ENCODE results near the gene ADI1. TPM values are rescaled to one million over a fixed set of nuclear protein-coding genes. Genes with fewer than 3 reads are reported as not detected.
A peak's percentile ranks its signal among the peaks of the same experiment; 100 is the strongest.

Gene ADI1
- total RNA-seq, 2 donors from 2014 or later, result 130 to 184 TPM

DNA sequence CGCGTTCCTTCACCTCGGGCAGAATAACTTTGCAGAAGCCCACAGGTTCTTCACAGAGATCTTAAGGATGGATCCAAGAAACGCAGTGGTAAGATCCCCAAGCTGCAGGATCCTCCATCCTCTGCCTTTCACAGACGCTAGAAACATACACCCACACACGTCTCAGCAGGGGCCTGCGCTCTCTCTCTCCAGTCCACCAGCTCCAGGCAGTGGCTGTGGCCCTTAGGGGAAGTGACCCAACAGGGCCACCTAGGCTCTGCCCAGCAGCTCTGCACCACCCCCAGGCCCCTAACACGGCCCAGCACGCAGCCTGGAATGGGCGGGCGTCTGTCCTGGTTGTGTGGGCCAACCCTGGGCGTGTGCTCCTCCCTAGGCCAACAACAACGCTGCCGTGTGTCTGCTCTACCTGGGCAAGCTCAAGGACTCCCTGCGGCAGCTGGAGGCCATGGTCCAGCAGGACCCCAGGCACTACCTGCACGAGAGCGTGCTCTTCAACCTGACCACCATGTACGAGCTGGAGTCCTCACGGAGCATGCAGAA lies 40.4 kb downstream of the ADI1 start:
- TF ChIP-seq, protein P1, sequence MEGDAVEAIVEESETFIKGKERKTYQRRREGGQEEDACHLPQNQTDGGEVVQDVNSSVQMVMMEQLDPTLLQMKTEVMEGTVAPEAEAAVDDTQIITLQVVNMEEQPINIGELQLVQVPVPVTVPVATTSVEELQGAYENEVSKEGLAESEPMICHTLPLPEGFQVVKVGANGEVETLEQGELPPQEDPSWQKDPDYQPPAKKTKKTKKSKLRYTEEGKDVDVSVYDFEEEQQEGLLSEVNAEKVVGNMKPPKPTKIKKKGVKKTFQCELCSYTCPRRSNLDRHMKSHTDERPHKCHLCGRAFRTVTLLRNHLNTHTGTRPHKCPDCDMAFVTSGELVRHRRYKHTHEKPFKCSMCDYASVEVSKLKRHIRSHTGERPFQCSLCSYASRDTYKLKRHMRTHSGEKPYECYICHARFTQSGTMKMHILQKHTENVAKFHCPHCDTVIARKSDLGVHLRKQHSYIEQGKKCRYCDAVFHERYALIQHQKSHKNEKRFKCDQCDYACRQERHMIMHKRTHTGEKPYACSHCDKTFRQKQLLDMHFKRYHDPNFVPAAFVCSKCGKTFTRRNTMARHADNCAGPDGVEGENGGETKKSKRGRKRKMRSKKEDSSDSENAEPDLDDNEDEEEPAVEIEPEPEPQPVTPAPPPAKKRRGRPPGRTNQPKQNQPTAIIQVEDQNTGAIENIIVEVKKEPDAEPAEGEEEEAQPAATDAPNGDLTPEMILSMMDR (IDR thresholded peaks at IDR 0.05), result no peak
- peaks cover 0 to 9% of the 10 kb centered on the region in 2 donors for H3K4me1 ChIP-seq
- peaks cover 31% of the 10 kb centered on the region for H3K36me3 ChIP-seq
- H3K27me3 ChIP-seq, result no peaks in the 10 kb centered on the region
- no peak for DNase-seq (ENCODE audit: low spot score)
- no peaks in the 10 kb centered on the region for H3K9me3 ChIP-seq
- no peak overlapping the region for H3K4me3 ChIP-seq
- H3K27ac ChIP-seq, result no peak overlapping the region

DNA sequence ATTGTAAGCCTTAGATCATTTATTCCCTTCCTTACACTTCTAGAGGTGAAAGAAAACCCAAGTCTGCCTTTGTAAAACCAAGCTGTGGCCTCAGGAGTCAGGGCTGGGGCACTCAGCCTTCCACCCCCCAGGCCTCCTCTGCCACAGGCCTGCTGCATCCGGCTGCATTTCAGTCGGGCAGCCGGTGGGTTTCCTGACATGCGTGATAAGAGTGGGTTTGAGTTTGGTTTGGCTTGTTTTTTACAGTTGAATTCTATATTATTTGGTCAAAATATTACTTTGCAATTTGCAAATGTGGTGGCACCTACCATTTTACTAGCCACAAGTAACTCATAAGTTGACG lies 42.4 kb downstream of the ADI1 start:
- DNase-seq (ENCODE audit: low spot score), result no peak
- TF ChIP-seq, protein P1 (IDR thresholded peaks at IDR 0.05), result no peak
- H3K4me1 ChIP-seq, result peaks cover 0 to 20% of the 10 kb centered on the region in 2 donors
- H3K27ac ChIP-seq, result peak overlapping the region; percentile 47 to 90
- H3K27me3 ChIP-seq, result no peaks in the 10 kb centered on the region
- no peaks in the 10 kb centered on the region for H3K9me3 ChIP-seq
- H3K4me3 ChIP-seq, result no peak overlapping the region
- H3K36me3 ChIP-seq, result peaks cover 39% of the 10 kb centered on the region

DNA sequence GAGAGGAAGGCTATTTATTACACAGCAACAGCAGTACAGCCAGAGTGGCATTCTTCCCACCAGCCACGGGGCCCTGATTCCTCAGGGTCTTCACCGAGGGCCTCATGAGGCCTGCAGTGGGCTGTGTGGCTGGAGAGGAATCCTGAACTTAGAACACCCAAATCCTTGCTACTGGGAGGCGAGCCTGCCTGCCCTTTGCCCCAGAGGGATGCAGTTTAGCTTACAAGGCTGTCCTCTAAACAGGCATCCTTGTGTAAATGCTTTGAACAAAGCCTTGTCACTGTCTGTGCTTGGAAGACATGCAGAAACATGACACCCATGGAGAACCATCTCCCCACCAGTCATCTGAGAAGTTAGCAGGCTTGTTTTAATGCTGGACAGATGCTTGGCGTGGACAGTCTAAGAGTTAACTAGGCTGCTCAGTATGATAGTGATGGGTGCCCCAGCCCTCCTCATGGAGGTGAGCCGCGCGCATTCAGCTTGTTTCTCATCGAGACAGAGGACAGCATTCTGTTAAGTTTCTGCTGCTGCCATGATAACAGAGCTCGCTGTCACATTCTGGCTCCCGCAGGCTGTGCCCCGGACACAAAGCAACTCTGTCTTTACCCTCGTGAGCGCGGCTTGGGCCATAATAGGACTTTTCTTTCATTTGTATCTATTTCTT lies 42.9 kb downstream of the ADI1 start:
- peaks cover 39% of the 10 kb centered on the region for H3K36me3 ChIP-seq

DNA sequence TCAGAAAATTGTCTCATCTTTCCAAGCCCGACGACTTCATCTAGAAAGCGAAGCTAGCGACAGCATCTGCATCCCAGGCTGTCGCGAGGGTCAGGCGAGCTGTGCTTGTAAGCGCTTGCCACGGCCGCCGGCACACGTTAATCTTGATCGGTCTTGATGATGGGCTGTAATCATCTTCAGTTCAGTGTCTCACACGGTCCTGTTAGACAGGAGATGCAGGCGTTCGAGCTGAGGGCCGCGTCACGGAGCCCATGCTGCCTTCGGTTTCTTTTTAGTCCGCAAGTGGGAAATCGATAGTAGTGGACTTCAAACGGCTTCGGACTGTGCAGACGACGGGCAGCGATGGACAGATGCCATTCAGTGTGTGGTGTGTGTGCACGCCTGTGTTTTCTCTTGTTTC lies 43.6 kb downstream of the ADI1 start:
- H3K27ac ChIP-seq, result peak overlapping the region; percentile 47 to 90
- no peak for DNase-seq (ENCODE audit: low spot score)
- peaks cover 0 to 32% of the 10 kb centered on the region in 2 donors for H3K4me1 ChIP-seq
- no peak overlapping the region for H3K4me3 ChIP-seq
- H3K27me3 ChIP-seq, result no peaks in the 10 kb centered on the region
- peaks cover 39% of the 10 kb centered on the region for H3K36me3 ChIP-seq
- no peaks in the 10 kb centered on the region for H3K9me3 ChIP-seq
- TF ChIP-seq, protein P1 (IDR thresholded peaks at IDR 0.05), result no peak

More for the DNA sequence above, 42.9 kb downstream of the ADI1 start:
- Histone ChIP-seq H3K27me3 (no peaks in the 10 kb centered on the region), H3K27ac (peak overlapping the region; percentile 47 to 90), H3K4me3 (no peak overlapping the region), H3K4me1 (peaks cover 0 to 25% of the 10 kb centered on the region in 2 donors), H3K9me3 (no peaks in the 10 kb centered on the region)
- TF ChIP-seq, protein P1 (IDR thresholded peaks at IDR 0.05), result no peak
- no peak for DNase-seq (ENCODE audit: low spot score)

DNA sequence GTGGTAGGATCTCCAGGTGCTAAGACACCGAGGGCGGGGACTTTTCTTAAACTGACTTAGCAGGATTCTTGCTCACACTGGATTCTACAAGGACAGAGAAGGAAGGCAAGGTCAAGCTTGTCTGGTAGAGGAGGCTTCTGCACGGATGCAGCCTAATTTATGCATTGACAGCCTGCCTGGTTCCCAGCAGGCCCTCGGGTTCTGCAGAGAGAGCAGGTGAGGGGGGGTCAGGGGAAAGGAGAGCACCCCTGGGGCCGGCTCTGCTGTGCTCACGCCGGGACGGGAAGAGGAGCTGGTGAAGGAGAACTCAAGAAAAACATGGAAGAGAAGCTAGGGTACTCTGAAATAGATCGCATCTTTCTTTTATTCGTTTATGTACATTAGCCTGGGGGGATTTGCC lies 46.4 kb downstream of the ADI1 start:
- peaks cover 28% of the 10 kb centered on the region for H3K36me3 ChIP-seq
- H3K9me3 ChIP-seq, result no peaks in the 10 kb centered on the region
- TF ChIP-seq, protein P1 (IDR thresholded peaks at IDR 0.05), result no peak
- no peak for DNase-seq (ENCODE audit: low spot score)
- no peaks in the 10 kb centered on the region for H3K27me3 ChIP-seq
- H3K4me1 ChIP-seq, result peaks cover 0 to 56% of the 10 kb centered on the region in 2 donors
- H3K27ac ChIP-seq, result peak overlapping the region; percentile 83 to 90
- no peak overlapping the region for H3K4me3 ChIP-seq
